IPS-11a (cell line): Measurements from ENCODE around the gene PAPLN.

ENCODE experiments used
- H3K4me3 ChIP-seq: one replicate; pipeline ENCODE4 v1.5.1; 2013; ENCODE audit warnings: low read depth, low read length, control low read depth

PAPLN gene

GRCh38 chr14:73231981-73232851 is 5.1 kb upstream of the PAPLN start:
- no peak overlapping the region for H3K4me3 ChIP-seq

- no peak overlapping the region for H3K4me3 ChIP-seq
These were observed 4.3 kb upstream of the PAPLN start for GRCh38 chr14:73232984-73233383.

DNA sequence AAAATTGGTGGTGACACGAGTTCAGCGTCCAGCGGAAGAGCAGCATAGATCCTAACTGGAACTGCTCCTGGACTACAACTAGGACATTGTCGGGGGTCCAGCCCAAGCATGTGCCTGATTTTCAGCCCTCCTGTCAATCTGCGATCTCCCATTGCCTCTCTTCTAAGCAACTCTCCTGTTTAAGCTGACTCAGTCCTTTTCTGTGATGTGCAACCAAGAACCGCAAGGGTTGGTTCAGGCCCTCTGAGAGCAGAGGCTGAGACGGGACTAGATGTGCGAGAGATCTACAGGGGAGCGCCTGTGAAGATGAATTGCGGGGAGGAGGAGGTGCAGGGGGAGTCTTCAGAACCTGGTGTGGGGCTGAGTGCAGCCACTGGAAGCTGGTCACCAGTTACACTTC is 3.7 kb upstream of the PAPLN start:
- no peak overlapping the region for H3K4me3 ChIP-seq

- no peak overlapping the region for H3K4me3 ChIP-seq
These were observed 3.3 kb upstream of the PAPLN start for GRCh38 chr14:73234029-73234428.

GRCh38 chr14:73234586-73235394 is 2.5 kb upstream of the PAPLN start:
- no peak overlapping the region for H3K4me3 ChIP-seq

DNA sequence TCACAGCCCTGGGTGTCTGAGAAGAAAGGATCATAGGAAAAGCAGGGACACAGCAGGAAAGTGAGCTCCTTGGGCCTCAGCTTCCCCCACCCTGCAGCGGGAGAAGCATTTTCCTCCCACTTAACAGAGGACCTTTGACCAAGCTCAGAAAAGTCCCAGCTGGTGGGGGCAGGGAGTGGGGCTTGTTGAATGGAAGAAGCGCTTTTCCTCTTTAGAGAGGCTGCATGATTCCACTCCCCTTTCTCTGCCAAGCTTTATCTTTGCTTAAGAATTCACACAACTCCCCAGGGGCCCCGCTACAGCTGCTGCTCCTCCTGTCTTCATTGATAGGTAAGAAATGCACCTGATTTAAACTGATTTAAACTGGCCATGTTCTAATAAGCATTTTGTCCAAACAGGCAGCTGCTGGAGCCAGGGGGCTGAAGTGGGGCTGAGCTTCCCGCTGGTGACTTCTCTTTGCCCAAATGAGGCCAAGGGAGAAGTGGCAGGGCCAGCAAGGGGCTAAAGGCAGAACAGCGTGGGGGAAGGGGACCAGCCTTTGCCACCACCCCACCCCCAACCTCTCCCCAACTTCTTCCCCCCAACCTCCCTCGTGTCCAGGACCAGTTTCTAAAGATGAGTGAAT is 1.7 kb upstream of the PAPLN start:
- H3K4me3 ChIP-seq, result no peak overlapping the region

GRCh38 chr14:73236157-73236556 is 1.1 kb upstream of the PAPLN start:
- H3K4me3 ChIP-seq, result no peak overlapping the region

DNA sequence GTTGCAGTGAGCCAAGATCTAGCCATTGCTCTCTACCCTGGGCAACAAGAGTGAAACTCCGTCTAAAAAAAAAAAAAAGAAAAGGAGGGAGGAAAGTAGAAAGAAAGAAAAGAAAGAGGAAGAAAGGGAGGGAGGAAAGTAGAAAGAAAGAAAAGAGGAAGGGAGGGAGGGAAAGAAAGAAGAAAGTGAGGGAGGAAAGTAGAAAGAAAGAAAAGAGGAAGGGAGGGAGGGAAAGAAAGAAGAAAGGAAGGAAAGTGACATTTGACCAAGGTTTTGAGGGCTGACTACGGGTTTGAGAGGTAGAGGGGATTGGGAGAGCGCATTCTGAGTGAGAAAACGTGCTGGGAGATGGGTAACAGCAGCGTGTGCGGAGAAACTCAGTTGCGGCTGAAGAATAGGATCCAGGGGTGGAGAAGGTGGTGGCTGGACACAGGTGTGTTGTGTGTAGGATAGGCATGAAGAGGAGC is 521 bp upstream of the PAPLN start:
- peak overlapping the region; percentile 47 for H3K4me3 ChIP-seq

DNA sequence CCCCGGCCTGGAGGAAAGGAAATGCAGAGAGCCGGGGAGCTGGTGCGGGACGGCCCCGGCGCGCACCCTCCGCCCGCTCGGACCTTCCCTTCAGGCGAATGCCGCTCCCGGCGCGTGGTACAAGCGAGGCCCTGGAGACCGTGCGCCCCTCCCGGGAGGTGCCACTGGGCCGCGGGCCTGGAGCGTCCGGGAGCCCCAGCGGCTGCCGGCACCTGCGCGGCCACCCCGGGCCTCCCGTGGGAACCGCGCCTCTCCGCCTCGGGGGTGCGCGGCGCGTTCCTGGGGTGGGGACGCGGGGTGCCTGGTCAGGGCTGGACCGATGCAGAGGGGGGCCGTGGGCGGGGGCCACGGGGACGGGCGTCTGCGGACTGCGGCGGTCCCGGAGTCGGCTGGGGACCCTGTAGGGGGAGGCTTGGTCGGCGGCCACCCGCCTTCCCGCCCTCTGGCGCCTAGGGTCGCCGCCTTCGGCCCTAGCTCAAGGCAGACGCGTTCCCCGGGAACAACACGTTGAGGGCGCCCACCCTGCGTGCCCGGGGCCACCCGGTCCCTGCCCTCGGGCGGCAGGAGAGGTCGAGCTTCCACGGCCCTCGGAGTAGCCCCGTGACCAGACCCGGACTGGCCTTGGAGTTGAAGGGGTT is 599 bp downstream of the PAPLN start:
- H3K4me3 ChIP-seq, result peak overlapping the region; percentile 47

DNA sequence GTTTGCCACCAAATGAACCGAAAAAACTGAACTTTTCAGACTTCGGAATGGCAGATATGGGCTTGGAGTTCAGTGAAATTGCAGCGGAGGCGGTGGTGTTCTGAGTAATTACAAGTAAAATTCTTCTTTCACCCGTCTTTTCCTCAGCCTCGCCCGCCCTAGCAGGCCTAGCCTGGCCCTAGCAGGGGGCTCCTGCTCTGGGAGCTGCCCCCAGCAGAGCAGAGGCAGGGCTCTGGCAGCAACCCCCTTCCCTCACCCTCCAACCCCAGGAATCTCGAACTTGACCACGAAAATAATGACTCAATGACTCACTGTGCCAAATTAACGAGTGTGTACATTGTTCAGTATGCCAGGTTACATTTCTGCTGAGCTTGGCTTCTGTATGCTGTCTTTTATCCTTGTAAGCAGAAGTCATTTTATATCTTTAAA is 1.1 kb downstream of the PAPLN start:
- H3K4me3 ChIP-seq, result peak overlapping the region; percentile 47

DNA sequence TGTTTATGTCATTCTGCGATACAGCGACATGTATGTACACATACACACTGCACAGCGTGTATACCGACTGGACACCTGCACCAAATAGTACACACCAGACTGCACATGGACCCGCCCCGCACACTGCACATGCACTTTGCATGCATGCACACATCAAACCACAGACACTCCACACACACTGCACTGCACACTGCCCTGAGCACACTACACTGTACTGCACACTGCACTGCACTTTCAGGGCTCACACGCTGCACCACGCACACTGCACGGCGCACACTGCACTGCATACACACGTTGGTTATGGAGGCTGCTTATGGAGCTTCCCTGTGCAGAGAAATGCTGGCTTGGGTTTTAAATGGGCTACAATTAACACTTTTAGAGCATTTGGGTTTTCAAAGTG is 1.6 kb downstream of the PAPLN start:
- no peak overlapping the region for H3K4me3 ChIP-seq

DNA sequence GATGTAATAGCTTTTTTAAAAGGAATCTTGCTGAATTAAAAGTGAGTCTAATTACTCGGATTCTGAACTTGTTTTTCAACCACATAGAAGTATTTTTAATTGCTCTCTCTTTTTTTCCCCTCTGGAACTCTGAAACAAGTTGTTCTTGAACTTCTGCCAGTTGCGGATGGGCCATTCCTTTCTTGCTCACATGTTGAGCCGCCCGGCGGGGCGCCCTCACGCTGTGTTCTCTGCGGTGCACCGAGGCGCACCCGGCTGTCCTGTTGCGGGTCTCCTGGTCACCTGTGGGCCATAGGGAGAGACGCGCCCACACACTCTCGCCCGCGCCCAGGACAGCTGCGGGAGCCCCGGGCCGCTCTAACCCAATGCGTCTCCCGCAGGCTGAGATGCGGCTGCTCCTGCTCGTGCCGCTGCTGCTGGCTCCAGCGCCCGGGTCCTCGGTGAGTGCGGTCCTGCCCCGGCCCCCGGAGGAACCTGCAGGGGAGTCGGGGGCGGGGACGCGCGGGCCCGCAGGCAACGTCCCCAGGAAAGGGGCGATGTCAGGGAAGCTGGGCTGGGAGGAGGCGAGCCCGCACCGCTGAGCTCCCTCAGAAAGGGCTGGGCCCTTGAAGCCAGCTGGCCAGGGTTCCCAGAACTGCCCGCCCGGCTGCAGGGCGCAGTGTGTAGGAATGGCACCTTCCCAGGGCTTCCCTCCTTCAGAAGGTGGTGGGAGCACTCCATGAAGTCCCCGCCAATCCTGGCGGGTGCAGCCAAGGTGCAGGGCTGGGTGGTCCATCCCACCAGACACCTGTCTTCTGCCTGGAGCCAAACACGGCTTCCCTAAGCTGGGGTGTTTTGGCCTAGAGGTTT is 2.3 kb downstream of the PAPLN start:
- H3K4me3 ChIP-seq, result peak overlapping the region; percentile 13

GRCh38 chr14:73240816-73241480 is 3.6 kb downstream of the PAPLN start:
- no peak overlapping the region for H3K4me3 ChIP-seq

GRCh38 chr14:73241481-73242165 is 4.3 kb downstream of the PAPLN start:
- H3K4me3 ChIP-seq, result no peak overlapping the region

DNA sequence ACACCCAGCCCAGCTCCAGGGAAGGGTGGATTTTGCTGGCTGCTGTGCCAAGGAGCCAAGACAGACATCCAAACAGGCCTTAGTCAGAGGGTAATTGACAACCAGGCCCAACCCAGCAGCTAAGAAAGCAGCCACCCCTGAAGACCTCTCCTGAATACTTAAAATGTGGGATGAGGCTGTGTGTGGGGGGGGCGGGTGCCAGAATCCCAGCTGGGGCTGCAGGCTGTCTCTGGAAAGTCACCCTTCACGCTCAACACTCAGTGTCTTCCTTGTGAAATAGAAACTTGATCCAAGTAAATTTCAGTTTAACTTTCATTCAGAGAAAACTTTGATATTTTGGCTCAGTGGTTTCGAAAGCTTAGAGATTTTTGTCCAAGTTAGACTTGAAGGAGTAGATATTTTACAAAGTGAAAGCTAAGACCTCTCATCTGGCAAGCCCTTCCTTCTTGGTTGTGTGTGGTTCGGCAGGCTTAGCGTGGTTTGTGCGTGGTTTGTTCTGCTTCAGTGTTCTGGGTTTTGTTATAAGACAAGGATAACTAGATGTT is 5.1 kb downstream of the PAPLN start:
- no peak overlapping the region for H3K4me3 ChIP-seq

- no peak overlapping the region for H3K4me3 ChIP-seq
These were observed 6.0 kb downstream of the PAPLN start for GRCh38 chr14:73243341-73243740.

DNA sequence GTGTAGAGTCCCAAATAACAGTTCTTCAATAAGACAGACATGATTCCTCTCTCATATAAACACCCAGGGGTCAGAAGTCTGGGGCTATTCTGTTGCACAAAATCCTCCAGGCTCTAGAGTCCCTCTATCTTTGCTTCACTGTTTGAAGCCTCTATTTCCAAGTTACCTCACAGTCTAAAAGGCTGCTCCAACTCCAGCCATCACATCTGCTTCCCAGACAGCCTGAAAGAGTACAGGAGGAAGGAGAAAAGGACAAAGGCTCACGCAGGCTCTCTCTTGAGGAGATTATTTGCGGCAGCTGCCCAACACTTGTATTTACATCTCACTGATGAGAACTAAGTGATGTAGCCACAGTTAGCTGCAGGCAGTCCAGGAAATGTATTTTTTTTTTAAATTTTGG is 6.4 kb downstream of the PAPLN start:
- no peak overlapping the region for H3K4me3 ChIP-seq

DNA sequence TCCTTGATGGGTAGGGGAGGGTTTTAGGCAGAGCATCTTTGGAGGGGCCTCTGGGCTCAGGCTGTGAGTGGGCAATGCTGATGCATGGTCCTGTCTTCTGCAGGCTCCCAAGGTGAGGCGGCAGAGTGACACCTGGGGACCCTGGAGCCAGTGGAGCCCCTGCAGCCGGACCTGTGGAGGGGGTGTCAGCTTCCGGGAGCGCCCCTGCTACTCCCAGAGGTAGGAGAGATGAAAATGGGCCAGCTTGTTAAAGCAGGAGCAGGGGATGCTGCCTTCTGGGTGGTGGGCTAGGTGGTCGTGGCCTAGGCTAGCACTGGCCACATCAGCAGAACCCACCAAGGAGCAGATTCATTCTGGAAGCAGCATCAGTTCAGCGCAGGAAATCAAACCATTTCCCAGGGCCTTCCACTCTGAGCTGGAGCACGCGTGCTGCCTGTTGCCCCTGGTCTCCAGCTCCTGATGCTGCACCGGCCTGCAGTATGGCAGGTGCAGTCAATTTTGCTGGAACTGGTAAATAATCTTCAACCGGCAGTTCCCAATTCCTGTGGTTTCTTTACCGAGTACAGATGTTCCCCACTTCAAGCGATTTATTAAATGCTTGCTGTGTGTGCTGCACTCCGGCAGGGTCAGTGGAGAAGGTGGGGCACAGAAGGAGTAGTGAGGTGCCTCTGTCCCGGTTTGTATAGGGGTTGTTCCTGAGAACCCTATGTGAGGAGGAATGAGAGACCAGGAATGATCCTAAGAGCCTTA is 7.4 kb downstream of the PAPLN start:
- no peak overlapping the region for H3K4me3 ChIP-seq
